Pons (tissue), 1 donor: Measurements from ENCODE around the gene PNMA6A.
"Not testable (repeated sequence)": the region's sequence is repeated elsewhere in the genome, so short reads cannot be mapped to it uniquely, and the experiment has no call there.

Experiments used
- DNase-seq: peaks from one replicate; pipeline ENCODE4 v3.0.0-alpha.2; 2016; ENCODE audit warnings: low spot score

PNMA6A gene

GRCh38 chrX:153075366-153075765, 3.1 kb downstream of the PNMA6A start:
- no peak for DNase-seq

DNA sequence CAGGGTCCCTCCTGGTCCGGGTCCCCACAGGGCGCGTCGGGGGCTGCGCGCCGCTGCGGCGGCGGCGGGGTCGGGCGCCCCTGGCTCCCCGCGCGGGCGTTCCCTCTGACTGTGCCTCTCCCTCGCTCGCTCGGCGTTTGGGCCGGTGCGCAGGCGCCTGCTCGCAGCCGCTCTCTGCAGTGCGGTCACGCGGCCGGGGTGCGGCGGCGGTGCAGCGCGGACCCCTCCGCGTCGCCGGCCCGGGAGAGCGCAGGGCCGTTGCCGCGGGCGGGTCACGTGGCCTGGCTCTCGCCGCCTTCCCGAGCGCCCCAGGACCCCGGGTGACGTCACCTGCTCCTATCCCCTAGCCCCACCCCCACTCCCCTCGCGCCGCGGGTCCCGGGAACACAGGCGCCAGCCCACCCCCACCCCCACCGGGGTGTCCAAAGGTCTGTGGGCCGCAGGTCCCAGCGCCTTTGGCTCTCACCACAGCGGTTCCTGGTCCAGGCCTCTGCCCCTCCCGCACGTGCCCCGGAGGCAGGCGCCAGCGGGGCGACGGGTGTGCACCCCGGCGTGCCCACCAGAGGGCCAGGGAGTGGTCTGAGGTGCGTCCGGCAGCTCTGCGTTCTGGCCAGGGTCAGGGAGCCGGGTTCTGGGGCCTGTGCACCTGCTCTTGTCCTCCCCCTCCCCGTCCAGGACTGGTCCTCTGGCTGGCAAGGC, 5.3 kb downstream of the PNMA6A start:
- DNase-seq: not testable (repeated sequence)

GRCh38 chrX:153083238-153083923, 11.1 kb downstream of the PNMA6A start:
- DNase-seq: not testable (repeated sequence)

DNA sequence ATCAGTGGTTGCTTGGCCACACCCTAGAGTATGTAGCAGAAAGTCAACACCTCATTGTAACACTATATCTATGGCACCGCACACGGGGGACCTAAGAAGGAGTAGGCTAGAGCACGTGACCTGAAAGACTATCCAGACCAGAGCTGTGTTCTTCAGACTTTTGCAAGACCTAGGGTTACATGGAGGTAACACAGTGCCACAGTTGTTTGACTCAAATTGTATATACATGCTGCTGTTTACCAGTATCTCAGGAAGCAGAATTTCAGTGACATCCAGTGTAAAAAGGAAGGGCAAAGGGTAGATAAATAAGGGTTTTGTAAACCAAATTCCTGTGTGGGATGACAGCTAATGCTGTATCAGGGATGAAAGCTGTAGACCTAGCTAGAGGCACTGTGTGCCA, 30.2 kb downstream of the PNMA6A start:
- DNase-seq: no peak

- DNase-seq: not testable (repeated sequence)
Measured at GRCh38 chrX:153104959-153105358, 32.7 kb downstream of the PNMA6A start.

- DNase-seq: not testable (repeated sequence)
Measured at GRCh38 chrX:153106092-153106801, 34.0 kb downstream of the PNMA6A start.

DNA sequence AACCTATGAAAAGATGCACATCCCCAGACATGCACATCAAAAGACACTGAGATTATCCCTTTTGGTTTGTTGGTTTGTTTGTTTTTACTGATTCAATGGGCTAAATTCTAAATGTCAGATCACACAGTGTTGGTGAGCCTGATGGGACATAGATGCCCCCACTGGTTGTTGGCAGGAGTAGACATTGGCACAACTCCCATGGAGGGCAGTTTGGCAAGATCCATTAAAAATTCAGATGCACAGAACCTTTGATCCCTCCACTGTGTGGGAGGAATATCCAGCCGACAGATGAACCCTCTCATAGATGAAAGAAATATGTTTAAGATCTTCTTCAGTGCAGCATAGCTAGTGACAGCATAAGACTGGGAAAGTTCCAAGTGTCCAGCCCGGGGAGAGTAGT, 38.5 kb downstream of the PNMA6A start:
- DNase-seq: not testable (repeated sequence)

- DNase-seq: not testable (repeated sequence)
Measured at GRCh38 chrX:153113851-153114250, 41.6 kb downstream of the PNMA6A start.

DNA sequence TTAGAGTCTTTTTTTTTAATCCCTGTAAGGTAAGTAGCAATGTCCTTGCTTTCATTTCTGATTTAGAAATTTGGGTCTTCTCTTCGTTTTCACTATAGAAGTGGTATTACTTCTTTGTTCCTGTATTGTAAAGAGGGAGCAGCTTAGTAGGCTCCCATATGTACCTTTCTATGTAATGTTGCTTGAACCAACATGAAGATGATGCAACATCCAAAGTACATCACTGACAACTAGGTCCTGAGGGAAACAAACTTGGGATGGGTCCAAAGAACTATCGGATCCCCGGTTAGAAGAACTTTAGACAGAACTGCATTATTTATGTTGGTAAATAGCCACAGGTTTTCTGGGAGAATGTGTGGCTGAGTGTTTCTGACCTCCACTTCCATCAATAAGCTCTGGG, 45.5 kb downstream of the PNMA6A start:
- not testable (repeated sequence) for DNase-seq

DNA sequence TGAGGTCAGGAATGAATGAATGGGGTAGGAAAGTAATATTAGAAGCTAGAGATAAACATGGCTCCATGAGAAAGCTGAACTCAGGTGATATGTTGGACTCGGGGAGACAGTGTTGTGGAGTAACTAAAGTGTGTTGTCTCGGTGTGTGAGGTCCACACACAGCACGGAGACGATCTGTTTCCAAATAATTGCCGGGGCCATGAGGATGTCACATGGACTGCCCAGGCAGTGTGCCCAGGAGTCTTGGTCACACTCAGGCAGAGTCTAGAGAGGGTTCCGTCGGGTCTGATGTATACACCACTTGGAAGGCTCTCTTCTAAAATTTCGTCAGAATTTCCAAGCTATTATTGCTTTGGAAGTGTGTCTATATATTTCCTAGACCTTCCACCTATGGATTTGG, 48.0 kb downstream of the PNMA6A start:
- not testable (repeated sequence) for DNase-seq

DNA sequence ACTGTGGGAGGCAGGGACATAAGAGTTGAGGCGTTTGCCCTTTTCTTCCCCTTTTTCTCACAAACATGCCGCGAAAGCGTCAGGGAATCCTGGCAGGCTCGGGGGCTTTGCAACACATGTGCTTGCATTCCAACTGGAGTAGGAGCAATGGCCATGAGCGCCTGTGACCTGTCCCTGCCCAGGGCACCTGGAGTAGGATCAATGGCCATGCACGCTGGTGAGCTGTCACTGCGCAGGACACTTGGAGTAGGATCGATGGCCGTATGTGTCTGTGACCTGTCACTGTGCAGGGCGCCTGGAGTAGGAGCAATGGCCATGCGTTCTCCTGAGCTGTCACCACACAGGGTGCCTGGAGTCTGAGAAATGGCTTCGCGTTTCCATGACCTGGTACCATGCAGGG, 51.2 kb downstream of the PNMA6A start:
- DNase-seq: not testable (repeated sequence)
